SW480 (cell line): Measurements from ENCODE around the gene GIPC3.

Experiments
- DNase-seq: peaks from one replicate; pipeline ENCODE4 v3.0.0-alpha.2; 2016; ENCODE audit warnings: low spot score

The GIPC3 gene, protein sequence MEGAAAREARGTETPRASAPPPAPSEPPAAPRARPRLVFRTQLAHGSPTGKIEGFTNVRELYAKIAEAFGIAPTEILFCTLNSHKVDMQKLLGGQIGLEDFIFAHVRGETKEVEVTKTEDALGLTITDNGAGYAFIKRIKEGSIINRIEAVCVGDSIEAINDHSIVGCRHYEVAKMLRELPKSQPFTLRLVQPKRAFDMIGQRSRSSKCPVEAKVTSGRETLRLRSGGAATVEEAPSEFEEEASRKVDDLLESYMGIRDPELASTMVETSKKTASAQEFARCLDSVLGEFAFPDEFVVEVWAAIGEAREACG

DNA sequence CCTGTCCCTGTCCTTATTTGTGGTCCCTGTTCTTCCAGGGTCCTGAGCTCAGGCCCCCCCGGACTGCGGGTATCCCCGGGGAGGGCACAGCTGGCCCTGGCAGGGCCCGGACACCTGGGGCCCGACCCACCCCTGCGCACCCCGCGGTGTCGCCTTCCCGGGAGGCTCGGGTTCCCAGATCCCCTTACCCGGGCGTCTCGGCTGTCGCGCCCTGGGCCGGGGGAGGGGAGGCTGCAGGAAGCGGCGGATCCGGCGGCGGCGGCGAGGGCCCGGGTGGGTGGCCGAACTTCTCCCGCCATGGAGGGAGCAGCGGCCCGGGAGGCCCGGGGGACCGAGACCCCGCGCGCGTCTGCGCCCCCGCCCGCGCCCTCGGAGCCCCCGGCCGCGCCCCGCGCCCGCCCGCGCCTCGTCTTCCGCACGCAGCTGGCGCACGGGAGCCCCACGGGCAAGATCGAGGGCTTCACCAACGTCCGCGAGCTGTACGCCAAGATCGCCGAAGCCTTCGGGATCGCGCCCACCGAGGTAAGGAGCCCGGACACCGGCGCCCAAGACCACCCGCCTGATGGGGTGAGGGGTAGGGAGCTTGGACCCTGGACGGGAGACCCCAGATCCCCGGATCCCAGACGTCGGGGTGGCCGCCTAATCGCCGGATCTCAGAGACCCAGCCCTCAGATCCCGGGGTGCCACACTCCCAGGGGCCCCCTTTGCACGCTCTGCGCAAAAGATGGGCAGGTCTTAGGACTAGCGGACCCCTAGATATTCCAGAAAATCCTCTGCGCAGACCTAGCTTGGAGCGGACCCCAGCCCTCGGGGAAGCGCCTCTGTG lies at the start of gene GIPC3:
TSS of gene GIPC3 (plus strand) at position 178 of the 826 bp plus-strand sequence. CDS start at position 298, 120 bp downstream.
- no peak for DNase-seq

DNA sequence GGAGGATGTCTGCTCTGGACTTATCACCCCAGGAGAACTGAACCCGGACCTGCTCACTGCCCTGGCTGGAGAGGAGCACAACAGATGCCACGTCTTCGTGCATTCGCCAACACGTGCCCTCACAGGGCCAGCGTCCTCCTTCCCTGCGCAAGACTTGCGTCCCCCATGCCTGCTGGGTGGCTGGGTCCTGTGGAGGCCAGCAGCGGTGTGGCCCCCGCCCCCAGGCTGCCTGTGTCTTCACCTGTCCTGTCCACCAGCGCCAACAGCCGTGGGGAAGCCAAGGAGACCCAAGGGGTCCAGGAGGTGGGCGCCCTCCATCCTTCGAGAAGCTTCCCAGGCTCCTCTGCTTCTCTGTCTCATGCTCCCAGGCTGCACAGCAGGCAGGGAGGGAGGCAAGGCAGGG lies 49.7 kb upstream of the GIPC3 start:
- no peak for DNase-seq

DNA sequence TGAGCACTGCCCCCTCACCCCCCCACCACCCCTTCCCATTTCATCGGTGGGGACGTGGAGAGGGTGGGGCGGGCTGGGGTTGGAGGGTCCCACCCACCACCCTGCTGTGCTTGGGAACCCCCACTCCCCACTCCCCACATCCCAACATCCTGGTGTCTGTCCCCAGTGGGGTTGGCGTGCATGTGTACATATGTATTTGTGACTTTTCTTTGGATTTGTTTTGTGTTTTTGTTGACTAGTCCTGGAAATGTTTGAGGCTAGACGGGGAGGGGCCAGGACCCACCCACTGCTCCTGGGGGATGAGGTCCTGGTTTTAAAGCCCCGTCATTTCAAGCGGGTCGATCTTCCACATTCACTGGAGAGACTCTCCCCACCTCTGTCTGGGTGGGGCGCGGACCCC lies 49.3 kb upstream of the GIPC3 start:
- DNase-seq, result no peak

DNA sequence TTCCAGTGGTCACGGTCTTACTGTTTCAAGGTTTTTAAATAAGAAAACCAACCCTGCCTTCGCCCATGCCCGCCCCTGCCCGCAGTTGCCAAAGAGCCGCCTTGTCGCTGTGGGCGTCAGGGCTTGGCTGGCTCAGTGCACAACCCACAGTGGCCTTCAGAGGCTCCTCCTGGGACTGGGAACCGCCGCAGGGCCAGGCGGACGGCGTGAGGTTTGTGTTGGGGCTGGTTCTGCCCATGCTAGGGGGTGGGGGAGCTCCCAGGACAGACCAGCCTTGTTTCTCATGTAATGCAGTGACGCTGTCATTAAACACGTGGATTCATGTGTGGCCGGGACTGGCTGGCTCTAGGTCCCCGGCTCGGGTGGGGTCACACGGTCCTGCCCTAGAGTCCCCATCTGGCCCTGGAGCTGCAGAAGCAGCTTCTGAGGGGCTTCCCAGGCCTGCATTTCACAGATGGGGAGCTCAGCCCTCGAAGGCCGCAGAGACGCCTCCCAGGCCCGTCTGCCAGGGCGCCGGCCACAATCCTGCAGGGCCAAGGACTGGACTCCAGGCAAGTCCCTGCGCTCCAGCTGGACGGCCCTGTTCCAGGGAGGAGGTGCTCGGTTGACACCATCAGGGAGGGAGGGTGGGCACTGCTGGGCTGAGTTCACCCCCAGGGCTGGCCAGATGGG lies 48.7 kb upstream of the GIPC3 start:
- no peak for DNase-seq

DNA sequence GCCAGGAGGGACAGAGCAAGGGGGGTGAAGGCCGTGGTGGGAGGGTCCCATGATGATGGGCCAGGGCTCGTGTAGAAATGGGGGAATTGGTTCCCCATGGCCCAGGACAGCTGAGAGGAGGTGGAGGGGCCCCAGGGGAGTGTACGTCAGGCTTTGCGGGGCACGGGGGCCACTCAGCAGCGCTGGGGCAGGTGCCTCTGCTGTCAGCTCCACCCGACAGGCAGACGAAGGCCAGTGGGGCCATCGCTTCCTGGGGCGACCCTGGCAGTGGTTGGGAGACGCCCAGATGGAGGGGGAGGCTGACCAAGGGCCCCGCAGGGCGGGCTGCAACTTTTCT lies 48.2 kb upstream of the GIPC3 start:
- no peak for DNase-seq

DNA sequence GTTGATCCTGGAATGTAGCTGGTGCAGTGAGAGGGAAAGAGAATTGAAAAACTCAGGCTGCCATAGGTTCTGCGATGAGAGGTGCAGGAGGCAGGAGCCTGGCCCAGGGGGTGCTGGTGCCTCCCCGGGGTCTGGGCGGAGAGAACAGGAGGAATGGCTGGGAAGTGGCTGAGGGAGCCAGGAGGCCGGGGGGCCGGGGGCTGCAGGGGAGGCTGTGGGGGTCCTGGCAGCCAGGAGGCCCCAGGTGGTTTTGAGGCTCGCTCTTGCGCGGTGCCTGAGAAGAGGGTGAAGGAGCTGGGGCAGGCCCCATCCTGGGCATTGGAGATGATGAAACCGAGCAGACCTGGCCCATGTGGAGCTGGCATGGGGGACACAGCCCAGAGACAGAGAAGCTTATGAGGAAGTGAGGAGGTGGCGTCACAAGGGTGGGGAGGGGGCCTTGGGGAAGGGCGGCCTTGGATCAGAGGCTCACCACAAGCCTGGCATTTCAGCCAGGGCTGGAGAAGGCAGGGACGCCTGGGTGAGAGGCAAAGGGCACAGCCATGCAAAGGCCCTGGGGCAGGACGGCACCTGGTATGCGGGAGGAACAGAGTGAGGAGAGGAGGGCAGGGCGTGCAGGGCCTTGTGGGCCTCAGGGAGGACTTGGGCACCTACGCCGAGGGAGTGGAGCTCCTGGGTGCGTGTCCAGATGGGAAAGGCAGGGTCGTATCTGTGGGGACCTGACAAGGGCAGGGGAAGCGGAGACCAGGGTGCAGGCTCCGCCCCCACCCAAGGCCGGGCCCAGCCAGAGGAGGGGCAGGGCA lies 47.6 kb upstream of the GIPC3 start:
- no peak for DNase-seq

DNA sequence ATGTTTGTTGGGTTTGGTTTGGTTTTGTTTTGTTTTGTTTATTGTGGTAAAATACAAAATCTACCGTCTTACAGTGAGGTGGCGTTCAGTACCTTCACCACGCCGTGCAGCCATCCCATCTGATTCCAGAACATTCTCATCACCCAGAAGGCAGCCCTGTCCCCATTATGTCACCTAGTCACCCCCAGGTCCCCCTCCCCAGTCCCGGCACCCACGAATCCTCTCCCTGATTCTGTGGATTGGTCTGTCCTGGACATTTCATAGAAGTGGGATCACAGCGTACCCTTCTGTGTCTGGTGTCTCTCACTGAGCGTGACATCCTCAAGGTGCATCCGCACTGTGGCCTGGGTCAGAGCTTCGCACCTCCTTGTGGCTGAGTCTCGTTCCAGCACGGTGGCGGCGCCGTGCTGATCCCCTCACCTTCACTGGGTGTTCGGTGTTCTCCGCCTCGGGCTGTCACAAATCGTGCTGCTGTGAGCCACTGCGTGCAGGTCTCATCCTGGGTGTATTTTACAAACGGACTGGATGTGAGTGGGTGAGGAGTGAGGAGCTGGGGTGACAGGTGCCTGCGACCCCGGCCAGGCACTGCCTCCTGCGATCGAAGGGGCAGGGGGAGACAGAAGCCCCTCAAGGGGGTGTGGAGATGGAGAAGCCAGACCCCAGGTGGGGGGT lies 46.9 kb upstream of the GIPC3 start:
- DNase-seq, result no peak

DNA sequence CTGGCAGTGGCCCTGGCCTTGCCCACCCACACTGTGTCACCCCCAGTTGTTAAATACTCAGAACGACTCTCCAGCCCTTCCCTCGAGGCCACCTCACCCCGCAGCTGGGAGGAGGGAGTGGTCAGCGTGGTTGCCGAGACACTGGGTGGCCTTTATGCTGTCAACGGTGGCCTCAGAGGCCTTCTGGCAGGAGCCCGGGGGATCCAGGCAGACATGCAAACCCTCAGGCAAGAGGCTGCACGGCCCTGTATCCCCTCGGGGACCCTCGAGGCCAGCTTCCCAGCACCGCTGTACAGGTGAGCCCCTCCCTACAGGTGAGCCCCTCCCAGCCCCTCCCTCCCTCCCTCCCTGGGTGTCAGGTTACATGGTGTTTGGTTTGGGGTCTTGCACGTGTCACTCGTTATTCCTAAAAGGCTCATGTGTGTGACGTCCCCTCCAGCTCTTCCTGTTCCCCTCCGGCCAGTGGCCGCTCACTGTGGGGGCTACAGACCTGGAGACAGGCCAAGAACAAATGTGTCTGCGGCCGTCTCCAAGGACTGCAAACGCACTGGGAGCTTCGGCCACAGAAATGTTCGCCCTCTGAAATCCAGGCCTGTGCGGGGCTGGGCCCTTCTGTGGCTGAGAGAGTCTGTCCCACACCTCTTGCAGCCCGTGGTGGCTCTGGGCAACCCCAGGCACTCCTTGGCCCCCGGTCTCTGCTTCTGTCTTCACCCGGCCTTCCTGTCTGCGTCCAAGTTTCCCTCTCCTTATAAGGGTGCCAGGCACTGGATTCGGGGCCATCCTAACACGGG lies 46.1 kb upstream of the GIPC3 start, which contains the start of gene TEKTIP1:
TSS of gene TEKTIP1 (plus strand) at position 210 of the 791 bp plus-strand sequence. CDS start at position 214, 4 bp downstream.
- no peak for DNase-seq

DNA sequence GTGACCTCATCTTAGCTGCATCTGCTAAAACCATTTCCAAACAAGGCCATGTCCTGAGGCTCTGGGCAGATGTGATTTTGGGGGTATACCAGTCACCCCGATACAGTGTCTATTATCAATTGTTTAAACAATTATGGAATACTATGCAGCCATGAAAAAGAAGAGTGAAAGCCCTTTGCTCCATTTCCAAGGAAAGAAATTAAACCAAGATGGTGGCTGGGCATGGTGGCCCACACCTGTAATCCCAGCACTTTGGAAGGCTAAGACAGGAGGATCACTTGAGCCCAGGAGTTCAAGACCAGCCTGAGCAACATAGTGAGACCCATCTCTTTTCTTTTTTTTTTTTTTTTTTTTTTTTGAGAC lies 45.5 kb upstream of the GIPC3 start:
- DNase-seq, result no peak

DNA sequence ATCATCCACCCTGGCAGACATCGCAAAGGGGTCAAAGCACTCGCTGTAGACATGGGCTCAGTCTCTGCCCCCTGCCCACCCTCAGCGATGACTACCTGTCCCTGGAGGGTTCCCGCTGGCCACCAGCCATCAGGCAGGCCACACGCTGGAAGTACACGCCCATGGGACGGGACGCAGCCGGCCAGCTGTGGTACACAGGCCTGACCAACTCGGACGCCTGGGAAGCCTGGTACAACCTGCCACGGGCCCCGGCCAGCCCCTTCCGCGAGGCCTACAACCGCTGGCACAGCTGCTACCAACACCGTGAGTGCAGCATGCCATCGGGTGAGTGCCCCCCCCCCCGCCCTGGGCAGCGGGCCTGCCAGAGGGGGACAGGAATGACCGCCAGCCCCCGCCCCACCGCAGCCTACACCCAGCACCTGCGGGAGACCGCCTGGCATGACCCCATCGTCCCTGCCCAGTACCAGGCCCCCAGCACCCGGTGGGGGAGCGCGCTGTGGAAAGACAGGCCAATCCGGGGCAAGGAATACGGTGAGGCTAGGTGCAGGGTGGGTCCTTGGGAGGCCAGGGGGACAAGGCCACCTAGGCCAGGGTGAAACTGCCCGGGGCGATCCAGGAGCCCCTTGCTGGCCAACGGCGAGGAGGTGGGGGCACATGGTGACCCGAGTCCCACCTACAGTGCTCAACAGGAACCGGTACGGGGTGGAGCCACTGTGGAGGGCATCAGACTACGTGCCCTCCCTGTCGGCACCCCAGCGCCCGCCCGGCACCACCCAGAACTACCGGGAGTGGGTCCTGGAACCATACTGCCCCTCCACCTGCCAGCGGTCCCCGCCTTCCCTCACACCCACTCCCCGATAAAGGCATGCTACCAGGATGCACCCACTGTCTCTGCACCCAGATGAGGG lies 41.9 kb upstream of the GIPC3 start:
- no peak for DNase-seq

DNA sequence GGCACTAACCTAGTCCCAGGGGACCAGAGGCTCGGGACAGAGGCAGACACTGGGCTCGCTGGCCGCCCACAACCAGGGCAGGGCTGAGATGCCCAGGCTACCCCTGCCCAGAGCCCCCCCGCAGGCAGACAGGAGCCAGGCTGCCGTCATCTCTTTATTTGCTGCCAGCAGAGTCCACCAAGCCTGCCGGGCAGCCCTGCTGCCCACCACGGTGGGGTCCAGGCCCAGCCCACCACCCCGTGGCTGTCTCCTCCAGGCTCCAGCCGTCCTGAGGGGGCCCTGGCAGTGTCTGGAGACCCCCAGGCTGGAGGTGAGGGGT lies 41.3 kb upstream of the GIPC3 start:
- DNase-seq, result no peak

DNA sequence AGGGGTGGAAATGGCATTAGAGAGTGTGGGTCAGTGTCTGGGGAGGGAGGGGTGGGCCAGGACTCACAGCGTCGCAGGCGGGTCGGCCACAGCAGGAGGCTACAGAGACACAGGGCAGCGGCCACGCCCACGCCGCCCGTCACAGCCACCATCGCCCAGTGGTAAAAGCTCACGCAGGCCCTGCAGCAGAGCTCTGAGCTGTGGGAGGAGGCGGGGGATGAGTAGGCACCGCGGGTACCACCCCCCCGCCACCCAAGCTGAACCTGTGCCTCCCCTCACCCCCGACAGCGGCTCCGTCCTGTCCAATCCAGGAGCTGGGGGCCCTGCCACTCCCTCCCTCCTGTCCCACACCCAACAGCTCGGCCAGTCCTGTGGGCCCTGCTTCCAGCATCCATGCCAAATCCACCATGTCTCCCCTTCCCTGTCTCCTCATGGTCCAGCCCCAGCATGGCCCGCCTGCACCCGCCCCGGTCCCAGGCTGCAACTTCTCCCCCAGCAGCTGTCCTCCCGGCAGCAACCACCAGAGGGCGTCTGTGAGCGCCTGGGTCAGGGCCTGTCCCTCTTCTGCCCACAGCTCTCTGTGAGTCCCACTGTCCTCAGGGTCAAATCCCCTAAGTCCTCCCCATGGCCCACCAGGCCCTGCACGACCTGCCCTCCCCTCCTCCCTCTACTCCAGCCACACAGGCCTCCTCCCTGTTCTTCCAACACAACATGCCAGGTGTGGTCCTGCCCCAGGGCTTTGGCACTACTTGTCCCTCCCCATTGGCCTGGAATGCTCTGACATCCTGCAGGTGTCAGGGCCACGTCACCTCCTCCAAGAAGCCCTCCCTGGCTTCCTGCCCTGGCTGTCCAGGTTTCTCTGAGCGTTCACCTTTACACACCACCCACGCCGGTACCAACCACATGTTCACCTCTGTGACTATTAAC lies 40.3 kb upstream of the GIPC3 start:
- no peak for DNase-seq

DNA sequence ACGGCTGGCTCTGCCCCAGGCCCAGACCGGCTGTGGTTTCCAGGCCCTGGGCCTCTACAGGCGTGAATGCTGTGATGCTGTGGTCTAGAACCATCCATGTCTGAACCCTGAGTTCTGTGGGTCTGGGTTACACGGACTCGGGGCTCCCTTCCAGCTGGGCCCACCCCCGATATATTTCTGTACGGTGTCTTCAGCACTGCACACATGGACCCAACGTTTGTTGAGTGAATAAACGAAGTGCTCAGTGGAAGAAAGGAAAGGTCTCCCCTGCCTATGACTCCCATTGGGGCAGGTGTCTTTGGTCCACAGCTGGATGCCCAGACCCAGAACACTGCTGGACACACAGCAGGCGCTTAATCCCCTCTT lies 39.6 kb upstream of the GIPC3 start:
- no peak for DNase-seq

DNA sequence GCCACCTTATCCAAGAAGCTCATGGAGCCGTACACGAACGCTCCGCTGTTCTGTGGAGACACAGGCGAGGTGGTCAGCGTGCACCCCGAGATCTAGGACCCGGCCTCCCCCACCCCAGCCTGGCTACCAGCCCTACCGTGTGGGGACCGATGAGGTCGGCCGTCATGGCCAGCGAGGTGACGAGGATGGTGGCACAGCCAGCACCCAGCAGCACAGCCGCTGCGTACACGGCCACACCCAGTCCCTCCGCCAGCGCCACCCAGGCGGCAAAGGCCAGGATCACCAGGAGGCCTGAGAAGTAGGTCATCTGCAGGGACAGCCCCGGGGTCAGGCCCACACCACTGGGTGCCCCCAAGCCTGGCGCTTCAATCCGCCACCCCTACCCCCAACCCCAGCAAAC lies 39.2 kb upstream of the GIPC3 start:
- no peak for DNase-seq

DNA sequence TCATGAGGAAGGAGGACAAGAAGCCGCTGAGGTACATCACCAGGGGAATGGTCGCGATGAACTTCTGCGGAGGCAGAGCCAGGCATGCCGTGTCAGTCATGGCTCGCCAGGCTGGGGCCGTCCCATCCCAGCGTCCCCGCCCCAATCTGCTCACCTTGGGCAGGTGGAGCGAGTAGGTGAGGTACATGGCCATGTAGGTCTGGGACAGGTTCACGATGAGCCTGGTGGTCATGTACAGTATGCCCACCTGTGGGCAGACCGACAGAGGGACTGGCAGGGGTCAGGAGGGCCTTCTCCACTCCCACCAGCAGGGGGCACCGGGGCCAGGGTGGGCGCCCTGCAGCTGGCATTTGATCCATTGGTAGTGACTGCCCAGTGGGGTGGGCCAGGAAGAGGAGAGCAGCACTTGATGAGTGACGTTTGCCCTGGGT lies 38.0 kb upstream of the GIPC3 start:
- DNase-seq, result no peak

DNA sequence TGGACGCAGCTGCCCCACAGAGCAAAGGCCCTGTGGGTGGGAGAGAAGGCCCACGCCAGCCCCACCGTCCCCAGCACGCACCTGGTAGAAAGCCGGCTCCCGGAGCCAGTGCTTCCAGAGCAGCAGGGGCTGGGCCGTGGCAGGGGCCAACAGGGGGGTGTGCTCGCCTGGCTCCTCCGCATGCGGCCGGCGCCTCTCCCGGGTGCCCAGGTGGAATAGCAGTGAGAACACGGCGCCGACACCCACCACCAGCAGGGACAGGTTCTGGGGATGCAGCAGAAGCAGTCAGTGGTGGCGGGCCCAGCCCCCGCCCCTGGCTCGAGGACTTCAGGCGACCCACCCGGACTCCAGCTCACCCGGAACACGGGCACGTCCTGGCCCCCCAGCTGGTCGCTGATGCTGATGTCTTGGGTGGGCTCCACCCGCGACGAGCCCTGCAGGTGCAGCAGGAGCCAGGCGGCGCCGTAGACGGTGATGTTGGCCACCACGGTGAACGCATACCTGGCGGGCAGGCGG lies 37.5 kb upstream of the GIPC3 start:
- DNase-seq, result no peak

DNA sequence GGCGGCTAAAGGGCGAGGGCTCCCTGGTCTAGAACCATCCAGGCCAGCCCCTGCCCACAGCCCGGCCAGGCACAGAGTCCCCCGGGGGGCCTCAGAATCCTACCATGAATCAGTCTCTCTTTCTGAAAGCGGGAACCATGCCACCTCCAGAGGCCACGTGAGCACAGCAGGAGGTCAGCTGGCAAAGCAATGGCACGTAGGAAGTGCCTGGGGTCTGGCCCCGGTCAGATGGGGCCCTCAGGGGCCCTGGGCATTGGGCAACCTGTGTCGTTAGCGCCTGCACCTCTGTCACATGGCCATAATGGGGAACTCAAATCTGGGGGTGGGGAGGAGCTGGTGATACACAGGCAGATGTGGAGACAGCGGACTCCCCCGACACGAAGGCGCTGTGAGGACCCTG lies 36.7 kb upstream of the GIPC3 start:
- DNase-seq, result no peak

DNA sequence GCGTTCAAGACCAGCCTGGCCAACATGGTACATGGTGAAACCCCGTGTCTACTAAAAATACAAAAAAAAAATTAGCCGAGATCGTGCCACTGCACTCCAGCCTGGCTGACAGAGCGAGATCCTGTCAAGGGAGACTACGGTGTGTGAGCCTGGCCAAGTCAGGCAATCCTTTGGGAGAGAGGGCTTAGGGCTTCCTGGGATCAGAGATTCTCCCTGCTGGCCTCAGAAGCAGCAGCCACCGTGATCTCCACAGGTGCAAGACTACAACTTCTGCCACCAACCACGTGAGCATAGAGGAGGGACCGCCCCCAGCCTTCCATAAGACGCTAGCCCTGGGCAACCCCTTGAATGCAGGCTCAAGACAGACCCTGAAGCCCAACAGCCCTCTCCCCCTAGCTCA lies 35.5 kb upstream of the GIPC3 start:
- DNase-seq, result no peak
